Measurements from ENCODE around the gene RHOXF1.

- TF ChIP-seq CTCF (IDR thresholded peaks at IDR 0.05; ENCODE audit: low read depth, low read length, poor library complexity, severe bottlenecking), result no peak
- no peak for TF ChIP-seq EZH2phosphoT487 (IDR thresholded peaks at IDR 0.05; ENCODE audit: borderline replicate concordance, low read length)
Observed at GRCh38 chrX:120120223-120120622, 4.5 kb upstream of the RHOXF1 start.

Data from DOHH2 (cell line).